Measurements from ENCODE around the gene TNNT2.

- TF ChIP-seq OSR1 (CRISPR knock-in tag; IDR thresholded peaks at IDR 0.05) (no peak), POU6F1 (CRISPR knock-in tag; IDR thresholded peaks at IDR 0.05; ENCODE audit: borderline replicate concordance, low read depth) (no peak), ZFP30 (CRISPR knock-in tag; IDR thresholded peaks at IDR 0.05) (no peak)
- TF ChIP-seq, protein P1, sequence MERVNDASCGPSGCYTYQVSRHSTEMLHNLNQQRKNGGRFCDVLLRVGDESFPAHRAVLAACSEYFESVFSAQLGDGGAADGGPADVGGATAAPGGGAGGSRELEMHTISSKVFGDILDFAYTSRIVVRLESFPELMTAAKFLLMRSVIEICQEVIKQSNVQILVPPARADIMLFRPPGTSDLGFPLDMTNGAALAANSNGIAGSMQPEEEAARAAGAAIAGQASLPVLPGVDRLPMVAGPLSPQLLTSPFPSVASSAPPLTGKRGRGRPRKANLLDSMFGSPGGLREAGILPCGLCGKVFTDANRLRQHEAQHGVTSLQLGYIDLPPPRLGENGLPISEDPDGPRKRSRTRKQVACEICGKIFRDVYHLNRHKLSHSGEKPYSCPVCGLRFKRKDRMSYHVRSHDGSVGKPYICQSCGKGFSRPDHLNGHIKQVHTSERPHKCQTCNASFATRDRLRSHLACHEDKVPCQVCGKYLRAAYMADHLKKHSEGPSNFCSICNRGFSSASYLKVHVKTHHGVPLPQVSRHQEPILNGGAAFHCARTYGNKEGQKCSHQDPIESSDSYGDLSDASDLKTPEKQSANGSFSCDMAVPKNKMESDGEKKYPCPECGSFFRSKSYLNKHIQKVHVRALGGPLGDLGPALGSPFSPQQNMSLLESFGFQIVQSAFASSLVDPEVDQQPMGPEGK (CRISPR knock-in tag; IDR thresholded peaks at IDR 0.05; ENCODE audit: borderline replicate concordance) = no peak
Observed at GRCh38 chr1:201328576-201328975, 48.9 kb downstream of the TNNT2 start.
